PC-3 (cell line): Measurements from ENCODE around the gene MXI1.

Experiments
- EZH2 ChIP-seq: fragments of 300-600 bp; sonication (generic); IDR thresholded peaks from one replicate; pipeline ENCODE4 v1.6.1; 2017; ENCODE audit warnings: antibody characterized with exemption, mild to moderate bottlenecking, low read length; ENCODE audit not compliant: unreplicated experiment
- EZH2phosphoT487 ChIP-seq: fragments of 300-600 bp; sonication (generic); IDR thresholded peaks from 2 replicates; pipeline ENCODE4 v1.6.1; 2018; ENCODE audit warnings: mild to moderate bottlenecking, antibody characterized with exemption, low read length, borderline replicate concordance
- TF ChIP-seq, protein P1 (sequence below): fragments of 300-600 bp; sonication (generic); conservative IDR thresholded peaks from 2 replicates; pipeline ENCODE4 v1.5.1; 2017; ENCODE audit warnings: antibody characterized with exemption, low read depth, mild to moderate bottlenecking, low read length

DNA sequence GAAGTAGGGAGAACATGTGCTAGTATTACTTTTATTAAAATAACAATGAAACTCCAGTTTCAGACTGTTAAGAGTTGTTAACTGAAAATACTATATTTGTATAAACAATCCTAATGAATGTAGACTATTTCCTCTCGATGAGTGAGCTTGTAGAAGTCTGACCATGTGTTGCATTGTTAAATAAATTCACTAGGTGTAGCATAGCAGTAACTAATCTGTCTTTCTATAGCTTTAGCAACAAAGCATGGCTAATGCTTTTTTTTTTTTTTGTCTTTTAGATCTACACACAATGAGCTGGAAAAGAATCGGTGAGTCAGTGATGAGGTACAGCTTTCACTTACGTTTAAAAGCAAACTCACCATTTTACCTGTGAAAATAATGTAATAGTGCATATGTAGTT, 37.1 kb downstream of the MXI1 start:
- TF ChIP-seq, protein P1, sequence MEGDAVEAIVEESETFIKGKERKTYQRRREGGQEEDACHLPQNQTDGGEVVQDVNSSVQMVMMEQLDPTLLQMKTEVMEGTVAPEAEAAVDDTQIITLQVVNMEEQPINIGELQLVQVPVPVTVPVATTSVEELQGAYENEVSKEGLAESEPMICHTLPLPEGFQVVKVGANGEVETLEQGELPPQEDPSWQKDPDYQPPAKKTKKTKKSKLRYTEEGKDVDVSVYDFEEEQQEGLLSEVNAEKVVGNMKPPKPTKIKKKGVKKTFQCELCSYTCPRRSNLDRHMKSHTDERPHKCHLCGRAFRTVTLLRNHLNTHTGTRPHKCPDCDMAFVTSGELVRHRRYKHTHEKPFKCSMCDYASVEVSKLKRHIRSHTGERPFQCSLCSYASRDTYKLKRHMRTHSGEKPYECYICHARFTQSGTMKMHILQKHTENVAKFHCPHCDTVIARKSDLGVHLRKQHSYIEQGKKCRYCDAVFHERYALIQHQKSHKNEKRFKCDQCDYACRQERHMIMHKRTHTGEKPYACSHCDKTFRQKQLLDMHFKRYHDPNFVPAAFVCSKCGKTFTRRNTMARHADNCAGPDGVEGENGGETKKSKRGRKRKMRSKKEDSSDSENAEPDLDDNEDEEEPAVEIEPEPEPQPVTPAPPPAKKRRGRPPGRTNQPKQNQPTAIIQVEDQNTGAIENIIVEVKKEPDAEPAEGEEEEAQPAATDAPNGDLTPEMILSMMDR = no peak
- TF ChIP-seq EZH2phosphoT487 (no peak), EZH2 (no peak)
